GM12878 (cell line): ENCODE results near the gene ACO1. TPM values are rescaled to one million over a fixed set of nuclear protein-coding genes. Genes with fewer than 3 reads are reported as not detected.

Experiments used
- ATAC-seq: fragments of 200-7000 bp; cut with Tn5 transposase; 3 replicates; pipeline ENCODE4 v1.9.1; 2020; ENCODE audit warnings: mild to moderate bottlenecking, moderate library complexity
- BruUV-seq: library from RNA; stranded (reverse); fragments of 400-500 nt; replicated peaks from 2 replicates; lab custom pipeline; 2021; lab: Mats Ljungman, UMichigan
- CTCF ChIA-PET: fragments of 300-600 bp; sonication (Branson Sonifier 250); formaldehyde crosslinking; extraction: SDS; loops from one replicate; lab custom pipeline; 2021; ENCODE audit warnings: inconsistent platforms; lab: Yijun Ruan, JAX
- POLR2A ChIA-PET: fragments of 350-600 bp; formaldehyde crosslinking; extraction: SDS; loops from one replicate; lab custom pipeline; 2021; ENCODE audit warnings: inconsistent platforms; lab: Charles Lee
- RAD21 ChIA-PET: fragments of 300-600 bp; sonication (Branson Sonifier 250); formaldehyde crosslinking; loops from one replicate; lab custom pipeline; 2023; ENCODE audit warnings: antibody characterized with exemption; ENCODE audit not compliant: unreplicated experiment; lab: Charles Lee
- SMC1A ChIA-PET: fragments of 300-600 bp; sonication (Branson Sonifier 250); formaldehyde crosslinking; loops from one replicate; lab custom pipeline; 2023; ENCODE audit not compliant: unreplicated experiment, uncharacterized antibody; lab: Charles Lee
- DNase-seq: peaks from one replicate; pipeline ENCODE4 v3.0.0-alpha.2; 2011; ENCODE audit warnings: low read depth, low spot score
- FAIRE-seq: peaks from 3 replicates; lab custom pipeline; 2011; peaks lifted over from hg19 to GRCh38; lab: Jason Lieb, UNC
- H2AFZ ChIP-seq: 2 replicates; pipeline ENCODE4 v1.6.0; 2011; ENCODE audit warnings: low read depth, low read length, control low read depth; ENCODE audit not compliant: control insufficient read depth
- H3K27ac ChIP-seq: 2 replicates; pipeline ENCODE4 v1.5.1; 2011; ENCODE audit warnings: control low read depth; ENCODE audit not compliant: control insufficient read depth, insufficient read depth
- H3K27me3 ChIP-seq, 2 experiments: replicated peaks in 1 of 2; 2 replicates each; pipeline versions ENCODE4 v1.6.0 to v1.6.1; 2011; ENCODE audit warnings: low read length in 1 of 2; ENCODE audit not compliant: control insufficient read depth in 2 of 2, insufficient read depth in 2 of 2
- H3K36me3 ChIP-seq, 2 experiments: 2 replicates each; pipeline ENCODE4 v1.5.1; 2011; ENCODE audit warnings: low read length in 1 of 2; ENCODE audit not compliant: control insufficient read depth in 2 of 2, insufficient read depth in 2 of 2
- H3K4me1 ChIP-seq: 2 replicates; pipeline ENCODE4 v1.6.1; 2011; ENCODE audit warnings: mild to moderate bottlenecking, low read length, moderate library complexity, mixed read lengths; ENCODE audit not compliant: control insufficient read depth, insufficient read depth
- H3K4me2 ChIP-seq: 2 replicates; pipeline ENCODE4 v1.6.0; 2011; ENCODE audit warnings: control low read depth; ENCODE audit not compliant: control insufficient read depth, insufficient read depth
- H3K4me3 ChIP-seq: fragments of 200-600 bp; sonication (generic); 2 replicates; pipeline ENCODE4 v1.5.1; 2016
- H3K79me2 ChIP-seq: 2 replicates; pipeline ENCODE4 v1.6.0; 2011; ENCODE audit warnings: low read length; ENCODE audit not compliant: control insufficient read depth, insufficient read depth
- H3K9ac ChIP-seq: 2 replicates; pipeline ENCODE4 v1.8.0; 2011; ENCODE audit warnings: low read length, control low read depth, mixed read lengths; ENCODE audit not compliant: control insufficient read depth, insufficient read depth
- H3K9me3 ChIP-seq: replicated peaks from 3 replicates; pipeline ENCODE4 v1.5.1; 2011; ENCODE audit warnings: mild to moderate bottlenecking, low read length; ENCODE audit not compliant: control insufficient read depth, insufficient read depth
- H4K20me1 ChIP-seq: 2 replicates; pipeline ENCODE4 v1.6.0; 2011; ENCODE audit not compliant: control insufficient read depth, insufficient read depth
- BHLHE40 ChIP-seq, 2 experiments: fragments of 450-650 bp in 1 of 2; IDR thresholded peaks; 2 replicates each; pipeline ENCODE4 v1.6.1; 2011 to 2017; ENCODE audit warnings: low read depth in 2 of 2, borderline replicate concordance in 1 of 2, improper control_type of control experiment in 1 of 2, low read length in 1 of 2, mild to moderate bottlenecking in 1 of 2
- CREM ChIP-seq: IDR thresholded peaks from 2 replicates; pipeline ENCODE4 v1.6.1; 2014; ENCODE audit warnings: antibody characterized with exemption, low read depth
- FOXM1 ChIP-seq: IDR thresholded peaks from 2 replicates; pipeline ENCODE4 v1.6.1; 2012; ENCODE audit warnings: low read depth, mild to moderate bottlenecking, inconsistent platforms, low read length, moderate library complexity
- NFIC ChIP-seq: IDR thresholded peaks from 2 replicates; pipeline ENCODE4 v1.6.1; 2012; ENCODE audit warnings: low read depth, mild to moderate bottlenecking, inconsistent platforms, low read length, moderate library complexity
- NR2C2 ChIP-seq: IDR thresholded peaks from 2 replicates; pipeline ENCODE4 v1.6.1; 2011; ENCODE audit warnings: borderline replicate concordance, low read depth; ENCODE audit not compliant: control insufficient read depth, insufficient read length
- NR2F1 ChIP-seq: fragments of 450-650 bp; conservative IDR thresholded peaks from 2 replicates; pipeline ENCODE4 v1.6.1; 2017; ENCODE audit warnings: mild to moderate bottlenecking
- PRDM15 ChIP-seq: fragments of 450-650 bp; formaldehyde crosslinking; IDR thresholded peaks from 2 replicates; pipeline ENCODE4 v1.4.0; 2020; ENCODE audit warnings: mild to moderate bottlenecking, moderate library complexity
- RELA ChIP-seq: fragments of 450-650 bp; IDR thresholded peaks from 2 replicates; pipeline ENCODE4 v1.8.0; 2014; ENCODE audit warnings: borderline replicate concordance; ENCODE audit not compliant: partially characterized antibody
- RFX5 ChIP-seq: IDR thresholded peaks from 2 replicates; pipeline ENCODE4 v1.6.1; 2011; ENCODE audit warnings: low read depth, low read length, improper control_type of control experiment
- SMARCA5 ChIP-seq: fragments of 450-650 bp; IDR thresholded peaks from 2 replicates; pipeline ENCODE4 v1.6.1; 2017; ENCODE audit warnings: mild to moderate bottlenecking
- SREBF1 ChIP-seq: IDR thresholded peaks from 2 replicates; pipeline ENCODE4 v1.6.1; 2012; ENCODE audit warnings: mild to moderate bottlenecking, low read length
- SUPT20H ChIP-seq: IDR thresholded peaks from 2 replicates; pipeline ENCODE4 v1.6.1; 2011; ENCODE audit warnings: low read depth, mild to moderate bottlenecking, low read length, moderate library complexity, borderline replicate concordance; ENCODE audit not compliant: control insufficient read depth
- ZNF622 ChIP-seq: fragments of 450-650 bp; IDR thresholded peaks from 2 replicates; pipeline ENCODE4 v1.6.1; 2017; ENCODE audit warnings: mild to moderate bottlenecking, inconsistent platforms
- WGBS: methylation state at CpG from one replicate; pipeline ENCODE4 v1.1.6; 2016; ENCODE audit warnings: low lambda C conversion rate; ENCODE audit not compliant: insufficient replicate concordance, insufficient coverage; ENCODE audit errors: missing lambda C conversion rate; 5-methylcytosine and 5-hydroxymethylcytosine counted together
- in situ Hi-C: fragments of 300-500 bp; cut with MboI; formaldehyde crosslinking; loops from 9 replicates; pipeline ENCODE4 v1.14.3; 2018; ENCODE audit warnings: mixed read lengths
- intact Hi-C: fragments of 100-400 bp; cut with micrococcal nuclease; formaldehyde crosslinking; loops from one replicate; pipeline ENCODE4 v1.14.2; 2022; ENCODE audit not compliant: unreplicated experiment
- polyA plus RNA-seq, 11 experiments: library from polyadenylated mRNA; depleted of rRNA in 4 of 11; unstranded in 6 of 11; stranded (reverse) in 5 of 11; fragments of >200 nt; fragmentation: Nextera tagmentation in 4 of 11; fragmentation: Illumina TruSeq in 1 of 11; extraction: Ambion mirVana in 4 of 11; extraction: Trizol in 1 of 11; gene quantifications; 1 replicate in 1 of 11; 2 replicates in 10 of 11; pipeline versions ENCODE4 v1.2.1 to v1.2.3, GENCODE V29; 2011 to 2016; ENCODE audit warnings: inconsistent platforms in 2 of 11, missing spikeins in 2 of 11, low read depth in 1 of 11
- total RNA-seq, 4 experiments: library from RNA; depleted of rRNA in 3 of 4; stranded (reverse); fragments of >200 nt in 3 of 4; fragmentation: Illumina TruSeq in 1 of 4; extraction: Trizol in 1 of 4; gene quantifications; 2 replicates each; pipeline versions ENCODE4 v1.2.1 to v1.2.3, GENCODE V29; 2013 to 2021

ACO1 gene
- total and polyA plus RNA-seq, 10 of the 15 experiments (the other 5 are each of a cell fraction or from before 2014, with no cell fraction given), result 0.21 to 6.5 (median 3.3) TPM

- Histone ChIP-seq H3K9me3 (no peaks in the 10 kb centered on the region), H3K79me2 (no peaks in the 10 kb centered on the region), H3K4me1 (no peaks in the 10 kb centered on the region), H3K27ac (no peak overlapping the region), H2AFZ (no peak overlapping the region), H4K20me1 (no peaks in the 10 kb centered on the region), H3K27me3 (no peaks in the 10 kb centered on the region; a peak in 1 of 4 replicates), H3K4me2 (no peak overlapping the region), H3K9ac (no peak overlapping the region), H3K36me3 (no peaks in the 10 kb centered on the region), H3K4me3 (no peak overlapping the region)
- SMC1A ChIA-PET, result no interaction called here
- DNase-seq (no peak), FAIRE-seq (no peak), ATAC-seq (no peak)
- BruUV-seq, result no TSS peak
- in situ Hi-C loops (no loop called here), intact Hi-C loops (no loop called here)
- CTCF ChIA-PET, result no interaction called here
- POLR2A ChIA-PET, result no interaction called here
- 51% methylated on average over 6 of the region's 6 CpGs for WGBS
- RAD21 ChIA-PET, result no interaction called here
- TF ChIP-seq SREBF1, result no peak
- TF ChIP-seq RFX5, result no peak
- no peak for TF ChIP-seq NR2F1
- no peak for TF ChIP-seq RELA
Measured at GRCh38 chr9:32334916-32335895, 49.2 kb upstream of the ACO1 start.

- Histone ChIP-seq H3K4me1 (no peaks in the 10 kb centered on the region), H3K4me2 (peak overlapping the region; percentile 3; the same call in 1 of the 2 replicates), H3K9me3 (no peaks in the 10 kb centered on the region), H3K9ac (no peak overlapping the region), H3K27ac (no peak overlapping the region), H3K79me2 (no peaks in the 10 kb centered on the region), H4K20me1 (no peaks in the 10 kb centered on the region), H3K4me3 (no peak overlapping the region), H3K27me3 (no peaks in the 10 kb centered on the region; a peak in 1 of 4 replicates), H2AFZ (no peak overlapping the region), H3K36me3 (no peaks in the 10 kb centered on the region)
- 6% methylated on average over 2 of the region's 2 CpGs for WGBS
- ChIA-PET RAD21 (no interaction called here), SMC1A (interaction anchor here (0.6 kb wide), 1 partner anchor 222 kb away, joined by 3 read pairs; no protein-coding TSS in a partner anchor), POLR2A (no interaction called here), CTCF (interaction anchor here (1.0 kb wide), 1 partner anchor 16 kb away, joined by 3 read pairs; no protein-coding TSS in a partner anchor)
- no TSS peak for BruUV-seq
- DNase-seq (peak; percentile 12), ATAC-seq (peak; percentile 68), FAIRE-seq (no peak)
- intact Hi-C loops, result no loop called here
- in situ Hi-C loops, result no loop called here
- TF ChIP-seq FOXM1, result no peak
- TF ChIP-seq ZNF622, result no peak
- no peak for TF ChIP-seq BHLHE40 (IDR thresholded peaks at IDR 0.05; ENCODE audit: borderline replicate concordance in 1 of 2, low read depth in 2 of 2, low read length in 1 of 2)
- no peak for TF ChIP-seq SUPT20H
- TF ChIP-seq CREM, result no peak
- TF ChIP-seq SMARCA5, result no peak
- no peak for TF ChIP-seq NR2C2
- no peak for TF ChIP-seq NFIC
- TF ChIP-seq PRDM15, result no peak
- TF ChIP-seq RELA, result no peak
- no peak for TF ChIP-seq SREBF1
Measured at GRCh38 chr9:32339424-32339823, 45.0 kb upstream of the ACO1 start.
